H1 (cell line): ENCODE data around the gene NFIX. TPM values are rescaled to one million over a fixed set of nuclear protein-coding genes. Genes with fewer than 3 reads are reported as not detected.

Experiments used
- CTCF ChIA-PET: fragments of 300-600 bp; sonication (Branson Sonifier 250); formaldehyde crosslinking; loops from one replicate; lab custom pipeline; 2021; ENCODE audit not compliant: partially characterized antibody; lab: Charles Lee
- POLR2A ChIA-PET: fragments of 300-600 bp; sonication (Branson Sonifier 250); formaldehyde crosslinking; loops from one replicate; lab custom pipeline; 2021; ENCODE audit warnings: inconsistent platforms; ENCODE audit not compliant: partially characterized antibody; lab: Charles Lee
- DNase-seq, 2 experiments: peaks; one replicate each; pipeline versions ENCODE4 v3.0.0 to v3.0.0-alpha.2; 2010 to 2022; ENCODE audit warnings: low spot score in 2 of 2, low read depth in 1 of 2, mixed read lengths in 1 of 2
- FAIRE-seq: peaks from 2 replicates; lab custom pipeline; 2011; peaks lifted over from hg19 to GRCh38; lab: Jason Lieb, UNC
- H2AFZ ChIP-seq: 2 replicates; pipeline ENCODE4 v1.8.1; 2012; ENCODE audit warnings: low read length, inconsistent platforms
- H2AK5ac ChIP-seq: 2 replicates; pipeline ENCODE4 v1.6.1; 2013; ENCODE audit warnings: low read depth, low read length
- H2BK120ac ChIP-seq: replicated peaks from 2 replicates; pipeline ENCODE3; 2013; ENCODE audit warnings: low read depth, low read length, inconsistent platforms
- H2BK12ac ChIP-seq: 2 replicates; pipeline ENCODE4 v1.6.1; 2013; ENCODE audit warnings: low read depth, low read length
- H2BK15ac ChIP-seq: 2 replicates; pipeline ENCODE4 v1.6.1; 2013; ENCODE audit warnings: low read length
- H2BK20ac ChIP-seq: 2 replicates; pipeline ENCODE4 v1.6.1; 2013; ENCODE audit warnings: low read length
- H2BK5ac ChIP-seq: 2 replicates; pipeline ENCODE4 v1.6.1; 2013; ENCODE audit warnings: low read depth, low read length
- H3K14ac ChIP-seq: 2 replicates; pipeline ENCODE4 v1.6.1; 2013; ENCODE audit warnings: inconsistent platforms; ENCODE audit not compliant: insufficient read length
- H3K18ac ChIP-seq: 2 replicates; pipeline ENCODE4 v1.6.1; 2013; ENCODE audit warnings: low read length; ENCODE audit errors: extremely low read depth
- H3K23ac ChIP-seq: 2 replicates; pipeline ENCODE4 v1.6.1; 2013; ENCODE audit warnings: inconsistent platforms; ENCODE audit not compliant: insufficient read length
- H3K23me2 ChIP-seq: 2 replicates; pipeline ENCODE4 v1.6.1; 2013; ENCODE audit warnings: low read depth, low read length
- H3K27ac ChIP-seq: 2 replicates; pipeline ENCODE4 v1.6.1; 2011; ENCODE audit warnings: low read depth, low read length, inconsistent platforms
- H3K27me3 ChIP-seq, 4 experiments: replicated peaks in 1 of 4; 1 replicate in 1 of 4; 2 replicates in 3 of 4; pipeline versions ENCODE4 v1.6.1 to v1.8.1; 2011 to 2013; ENCODE audit warnings: low read length in 3 of 4, mild to moderate bottlenecking in 3 of 4, inconsistent platforms in 2 of 4, mixed read lengths in 2 of 4, moderate library complexity in 1 of 4; ENCODE audit not compliant: control insufficient read depth in 3 of 4, insufficient read depth in 3 of 4; ENCODE audit errors: extremely low read depth in 1 of 4
- H3K36me3 ChIP-seq, 4 experiments: 2 replicates each; pipeline versions ENCODE4 v1.6.1 to v1.8.1; 2011 to 2013; ENCODE audit warnings: mild to moderate bottlenecking in 4 of 4, low read length in 3 of 4, moderate library complexity in 2 of 4, control low read depth in 1 of 4, inconsistent platforms in 1 of 4; ENCODE audit not compliant: insufficient read depth in 4 of 4, control insufficient read depth in 2 of 4
- H3K4ac ChIP-seq: replicated peaks from 2 replicates; pipeline ENCODE3; 2013; ENCODE audit warnings: low read length, low read depth, mixed read lengths, inconsistent platforms; ENCODE audit not compliant: insufficient read length
- H3K4me1 ChIP-seq, 4 experiments: replicated peaks in 1 of 4; 1 replicate in 1 of 4; 2 replicates in 3 of 4; pipeline versions ENCODE4 v1.6.1 to v1.8.1; 2011 to 2013; ENCODE audit warnings: low read length in 3 of 4, inconsistent platforms in 2 of 4, mixed read lengths in 1 of 4; ENCODE audit not compliant: insufficient read depth in 4 of 4, control insufficient read depth in 3 of 4
- H3K4me2 ChIP-seq, 2 experiments: 2 replicates each; pipeline versions ENCODE4 v1.6.1 to v1.8.1; 2011 to 2013; ENCODE audit warnings: low read depth in 2 of 2, low read length in 2 of 2, control low read depth in 1 of 2, inconsistent platforms in 1 of 2, mild to moderate bottlenecking in 1 of 2; ENCODE audit not compliant: insufficient read depth in 1 of 2
- H3K4me3 ChIP-seq, 4 experiments: fragments of 200-600, 300-600 bp in 1 of 4; sonication (generic), shearing (Covaris generic), sonication (Bioruptor Twin) in 1 of 4; 2 replicates each; pipeline versions ENCODE4 v1.5.1 to v1.8.1; 2011 to 2016; ENCODE audit warnings: low read length in 4 of 4, low read depth in 3 of 4, control low read depth in 2 of 4, inconsistent platforms in 2 of 4, mild to moderate bottlenecking in 2 of 4, mixed read lengths in 1 of 4, moderate library complexity in 1 of 4; ENCODE audit not compliant: insufficient read depth in 2 of 4; ENCODE audit errors: extremely low read depth in 1 of 4
- H3K56ac ChIP-seq: replicated peaks from 2 replicates; pipeline ENCODE3; 2013; ENCODE audit warnings: low read depth, mild to moderate bottlenecking, mixed read lengths, low read length, inconsistent platforms; ENCODE audit not compliant: insufficient read length
- H3K79me1 ChIP-seq: 2 replicates; pipeline ENCODE4 v1.6.1; 2013; ENCODE audit warnings: low read depth, low read length, control low read depth
- H3K79me2 ChIP-seq, 2 experiments: 2 replicates each; pipeline versions ENCODE4 v1.6.1 to v1.8.1; 2012 to 2013; ENCODE audit warnings: low read length in 2 of 2, mild to moderate bottlenecking in 2 of 2, inconsistent platforms in 1 of 2; ENCODE audit not compliant: insufficient read depth in 2 of 2, control insufficient read depth in 1 of 2
- H3K9ac ChIP-seq, 4 experiments: replicated peaks in 1 of 4; 1 replicate in 1 of 4; 2 replicates in 3 of 4; pipeline versions ENCODE4 v1.6.1 to v1.8.1; 2011 to 2013; ENCODE audit warnings: low read depth in 3 of 4, low read length in 3 of 4, control low read depth in 2 of 4, mild to moderate bottlenecking in 2 of 4, moderate library complexity in 2 of 4, inconsistent platforms in 1 of 4; ENCODE audit errors: extremely low read depth in 1 of 4
- H3K9me3 ChIP-seq, 2 experiments: 2 replicates each; pipeline versions ENCODE4 v1.6.1 to v1.8.1; 2012 to 2013; ENCODE audit warnings: mild to moderate bottlenecking in 2 of 2, moderate library complexity in 2 of 2, control low read depth in 1 of 2, inconsistent platforms in 1 of 2, low read depth in 1 of 2, low read length in 1 of 2, mixed read lengths in 1 of 2; ENCODE audit not compliant: insufficient read depth in 2 of 2
- H4K20me1 ChIP-seq, 2 experiments: replicated peaks in 1 of 2; 2 replicates each; pipeline versions ENCODE3 to v1.8.1; 2011 to 2013; ENCODE audit warnings: inconsistent platforms in 2 of 2, low read length in 2 of 2, mild to moderate bottlenecking in 1 of 2; ENCODE audit not compliant: insufficient read depth in 2 of 2, control insufficient read depth in 1 of 2
- H4K5ac ChIP-seq: 2 replicates; pipeline ENCODE4 v1.6.1; 2013; ENCODE audit warnings: low read length, low read depth, mixed read lengths, inconsistent platforms; ENCODE audit not compliant: insufficient read length
- H4K8ac ChIP-seq: 2 replicates; pipeline ENCODE4 v1.8.0; 2013; ENCODE audit warnings: mild to moderate bottlenecking, moderate library complexity, low read length, inconsistent platforms; ENCODE audit not compliant: insufficient read depth; ENCODE audit errors: extremely low read depth
- H4K91ac ChIP-seq: replicated peaks from 2 replicates; pipeline ENCODE3; 2013; ENCODE audit warnings: low read length, mixed read lengths, inconsistent platforms; ENCODE audit not compliant: insufficient read length
- JUND ChIP-seq: IDR thresholded peaks from 2 replicates; pipeline ENCODE4 v1.6.1; 2011; ENCODE audit warnings: mild to moderate bottlenecking, improper control_type of control experiment, low read length
- NANOG ChIP-seq: IDR thresholded peaks from 2 replicates; pipeline ENCODE4 v1.6.1; 2011; ENCODE audit warnings: low read length, low read depth, mild to moderate bottlenecking, inconsistent platforms; ENCODE audit not compliant: insufficient read depth, poor library complexity, severe bottlenecking
- PHF8 ChIP-seq: fragments of 200-600 bp; sonication (generic); conservative IDR thresholded peaks from 2 replicates; pipeline ENCODE4 v1.7.1; 2012; ENCODE audit warnings: low read depth, mild to moderate bottlenecking, inconsistent platforms, low read length, moderate library complexity
- RAD21 ChIP-seq, 2 experiments: IDR thresholded peaks in 1 of 2; conservative IDR thresholded peaks in 1 of 2; 2 replicates each; pipeline ENCODE4 v1.6.1; 2011; ENCODE audit warnings: low read depth in 2 of 2, low read length in 2 of 2, improper control_type of control experiment in 1 of 2, inconsistent platforms in 1 of 2, mild to moderate bottlenecking in 1 of 2, moderate library complexity in 1 of 2
- RFX5 ChIP-seq: IDR thresholded peaks from 2 replicates; pipeline ENCODE4 v1.6.1; 2011; ENCODE audit warnings: low read depth, low read length, improper control_type of control experiment, borderline replicate concordance
- TEAD4 ChIP-seq: IDR thresholded peaks from 2 replicates; pipeline ENCODE4 v1.6.1; 2012; ENCODE audit warnings: low read depth, low read length, inconsistent platforms, mixed read lengths
- ZNF274 ChIP-seq: IDR thresholded peaks from 2 replicates; pipeline ENCODE4 v1.7.0; 2012; ENCODE audit warnings: low read length, borderline replicate concordance; ENCODE audit errors: extremely low read depth
- WGBS, 2 experiments: shearing (Covaris generic) in 1 of 2; methylation state at CpG; one replicate each; pipeline versions ENCODE4 v1.1.6 to v1.1.7; 2013 to 2015; ENCODE audit warnings: low lambda C conversion rate in 2 of 2, mixed read lengths in 2 of 2, inconsistent platforms in 1 of 2, low coverage in 1 of 2, missing lambda C conversion rate in 1 of 2; ENCODE audit not compliant: insufficient replicate concordance in 2 of 2, insufficient coverage in 1 of 2, insufficient read length in 1 of 2; ENCODE audit errors: extremely low coverage in 1 of 2, missing lambda C conversion rate in 1 of 2; 5-methylcytosine and 5-hydroxymethylcytosine counted together
- polyA plus RNA-seq, 7 experiments: library from polyadenylated mRNA; depleted of rRNA in 3 of 7; stranded (reverse) in 5 of 7; unstranded in 2 of 7; fragments of >200 nt in 5 of 7; fragments of 200-250 nt in 2 of 7; gene quantifications; 1 replicate in 5 of 7; 2 replicates in 1 of 7; 4 replicates in 1 of 7; pipeline versions ENCODE4 v1.2.1 to v1.2.3, GENCODE V29; 2011 to 2013; ENCODE audit warnings: missing spikeins in 2 of 7, mixed read lengths in 2 of 7
- total RNA-seq: library from RNA; stranded (reverse); fragmentation: NEBNext Ultra II Directional; extraction: Animal tissue kit (Norgen Biotek cat#: 25700); gene quantifications from 2 replicates; pipeline ENCODE4 v1.2.1, GENCODE V29; 2021
- TF ChIP-seq, protein P1 (sequence below): IDR thresholded peaks from 2 replicates; pipeline ENCODE4 v1.6.1; 2011; ENCODE audit warnings: low read length, improper control_type of control experiment
- TF ChIP-seq, protein P2 (sequence below), 3 experiments: IDR thresholded peaks; 1 replicate in 2 of 3; 2 replicates in 1 of 3; pipeline versions ENCODE4 v1.5.1 to v1.6.1; 2011; ENCODE audit warnings: low read length in 3 of 3, mild to moderate bottlenecking in 3 of 3, inconsistent platforms in 2 of 3, low read depth in 1 of 3, moderate library complexity in 1 of 3; ENCODE audit not compliant: insufficient read depth in 1 of 3; ENCODE audit errors: control extremely low read depth in 1 of 3

Gene NFIX
- total and polyA plus RNA-seq, 2 of the 8 experiments (the other 6 are each of a cell fraction or from before 2014, with no cell fraction given), result 0.03 to 0.20 TPM

DNA sequence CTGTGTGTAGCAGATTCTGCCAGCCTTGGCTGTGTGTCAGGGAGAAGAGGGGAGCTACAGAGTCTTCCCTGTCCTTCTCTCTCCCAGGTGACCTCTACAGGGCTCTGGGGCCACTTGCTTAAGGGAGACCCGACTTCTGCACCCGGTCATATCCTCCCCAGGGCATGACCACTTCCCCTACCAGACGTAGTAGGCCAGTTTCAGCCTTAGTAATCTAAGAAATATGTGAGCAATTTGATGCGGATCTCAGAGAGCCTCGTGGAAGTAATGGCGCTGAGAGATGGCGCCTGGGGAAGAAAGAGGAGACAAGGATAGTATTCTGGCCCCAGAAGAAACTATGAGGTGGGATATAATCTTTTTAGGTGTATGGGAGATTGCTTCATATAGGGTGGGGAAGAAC is 41.9 kb downstream of the NFIX start:
- Histone ChIP-seq H3K27me3 (peaks cover 0 to 51% (median 25%) of the 10 kb centered on the region in 4 experiments; a peak in 6 of 7 replicates), H4K8ac (no peak overlapping the region), H3K4me1 (no peaks in the 10 kb centered on the region), H4K20me1 (peaks cover 0 to 2% of the 10 kb centered on the region in 2 experiments), H3K36me3 (no peaks in the 10 kb centered on the region), H2AFZ (no peak overlapping the region), H2BK15ac (no peak overlapping the region), H3K9me3 (no peaks in the 10 kb centered on the region), H2AK5ac (no peak overlapping the region), H3K79me2 (no peaks in the 10 kb centered on the region), H3K79me1 (no peaks in the 10 kb centered on the region), H2BK120ac (no peak overlapping the region), H3K23me2 (no peaks in the 10 kb centered on the region), H2BK12ac (no peak overlapping the region), H3K4me3 (no peak overlapping the region), H3K9ac (no peak overlapping the region), H3K23ac (no peak overlapping the region), H2BK5ac (no peak overlapping the region), H3K27ac (no peak overlapping the region), H3K4ac (no peak overlapping the region), H3K56ac (no peak overlapping the region), H2BK20ac (no peak overlapping the region), H3K14ac (no peak overlapping the region), H3K4me2 (no peak overlapping the region), H4K91ac (no peak overlapping the region), H3K18ac (no peak overlapping the region), H4K5ac (no peak overlapping the region)
- ChIA-PET POLR2A (interaction anchor here (0.6 kb wide), 1 partner anchor 81 kb away, joined by 4 read pairs; the partner anchor contains the start of gene NACC1), CTCF (interaction anchor here (0.8 to 39.8 kb wide), 6 partner anchors 9 to 72 kb away, joined by 4 to 1145 read pairs (median 6); no protein-coding TSS in a partner anchor)
- FAIRE-seq, result no peak
- no peak for TF ChIP-seq RAD21 (IDR thresholded peaks at IDR 0.05 in 1 of 2, conservative IDR thresholded peaks at IDR 0.05 in 1 of 2; ENCODE audit: low read depth in 2 of 2, low read length in 2 of 2)
- TF ChIP-seq JUND, result no peak
- no peak for TF ChIP-seq RFX5
- no peak for TF ChIP-seq TEAD4
- no peak for TF ChIP-seq PHF8
- TF ChIP-seq, protein P1, sequence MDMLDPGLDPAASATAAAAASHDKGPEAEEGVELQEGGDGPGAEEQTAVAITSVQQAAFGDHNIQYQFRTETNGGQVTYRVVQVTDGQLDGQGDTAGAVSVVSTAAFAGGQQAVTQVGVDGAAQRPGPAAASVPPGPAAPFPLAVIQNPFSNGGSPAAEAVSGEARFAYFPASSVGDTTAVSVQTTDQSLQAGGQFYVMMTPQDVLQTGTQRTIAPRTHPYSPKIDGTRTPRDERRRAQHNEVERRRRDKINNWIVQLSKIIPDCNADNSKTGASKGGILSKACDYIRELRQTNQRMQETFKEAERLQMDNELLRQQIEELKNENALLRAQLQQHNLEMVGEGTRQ, result no peak
- TF ChIP-seq, protein P2, sequence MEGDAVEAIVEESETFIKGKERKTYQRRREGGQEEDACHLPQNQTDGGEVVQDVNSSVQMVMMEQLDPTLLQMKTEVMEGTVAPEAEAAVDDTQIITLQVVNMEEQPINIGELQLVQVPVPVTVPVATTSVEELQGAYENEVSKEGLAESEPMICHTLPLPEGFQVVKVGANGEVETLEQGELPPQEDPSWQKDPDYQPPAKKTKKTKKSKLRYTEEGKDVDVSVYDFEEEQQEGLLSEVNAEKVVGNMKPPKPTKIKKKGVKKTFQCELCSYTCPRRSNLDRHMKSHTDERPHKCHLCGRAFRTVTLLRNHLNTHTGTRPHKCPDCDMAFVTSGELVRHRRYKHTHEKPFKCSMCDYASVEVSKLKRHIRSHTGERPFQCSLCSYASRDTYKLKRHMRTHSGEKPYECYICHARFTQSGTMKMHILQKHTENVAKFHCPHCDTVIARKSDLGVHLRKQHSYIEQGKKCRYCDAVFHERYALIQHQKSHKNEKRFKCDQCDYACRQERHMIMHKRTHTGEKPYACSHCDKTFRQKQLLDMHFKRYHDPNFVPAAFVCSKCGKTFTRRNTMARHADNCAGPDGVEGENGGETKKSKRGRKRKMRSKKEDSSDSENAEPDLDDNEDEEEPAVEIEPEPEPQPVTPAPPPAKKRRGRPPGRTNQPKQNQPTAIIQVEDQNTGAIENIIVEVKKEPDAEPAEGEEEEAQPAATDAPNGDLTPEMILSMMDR (IDR thresholded peaks at IDR 0.05; ENCODE audit: control extremely low read depth in 1 of 3, insufficient read depth in 1 of 3, low read depth in 1 of 3, low read length in 3 of 3), result no peak
- TF ChIP-seq ZNF274, result no peak
- TF ChIP-seq NANOG, result no peak
- DNase-seq, result no peak
- WGBS, 2 experiments, result 84% methylated on average over 7 of the region's 7 CpGs; no CpG with 5 or more reads in 1 of the 2 experiments
